GM12874 (cell line): ENCODE results near the gene SLC24A3.

ENCODE experiments used
- CTCF ChIP-seq: IDR thresholded peaks from 2 replicates; pipeline ENCODE4 v1.5.1; 2011; ENCODE audit warnings: low read depth, mild to moderate bottlenecking, control low read depth, low read length, moderate library complexity; ENCODE audit not compliant: insufficient read depth

The SLC24A3 gene

GRCh38 chr20:19253916-19254820 is 41.7 kb downstream of the SLC24A3 start:
- TF ChIP-seq CTCF: no peak

- no peak for TF ChIP-seq CTCF
Observed at GRCh38 chr20:19254956-19255355, 42.5 kb downstream of the SLC24A3 start.

GRCh38 chr20:19256085-19256484 is 43.6 kb downstream of the SLC24A3 start:
- no peak for TF ChIP-seq CTCF

GRCh38 chr20:19256906-19257595 is 44.6 kb downstream of the SLC24A3 start:
- no peak for TF ChIP-seq CTCF

GRCh38 chr20:19257865-19258264 is 45.4 kb downstream of the SLC24A3 start:
- TF ChIP-seq CTCF: no peak

- TF ChIP-seq CTCF: no peak
Observed at GRCh38 chr20:19259141-19259591, 46.7 kb downstream of the SLC24A3 start.

- TF ChIP-seq CTCF: no peak
Observed at GRCh38 chr20:19260412-19261090, 48.1 kb downstream of the SLC24A3 start.
